Prostate gland (tissue), 2 donors: Measurements from ENCODE around the gene TGFBR3L.

Experiments
- POLR2A ChIP-seq: fragments of 450-650 bp; IDR thresholded peaks from one replicate; pipeline ENCODE4 v1.6.1; 2016; ENCODE audit warnings: antibody characterized with exemption, mild to moderate bottlenecking
- TF ChIP-seq, protein P1 (sequence below), 4 experiments: fragments of 200-600 bp in 2 of 4; fragments of 450-650 bp in 2 of 4; sonication (generic) in 2 of 4; IDR thresholded peaks; 1 replicate in 3 of 4; 2 replicates in 1 of 4; pipeline ENCODE4 v1.5.1; 2016 to 2019; ENCODE audit warnings: antibody characterized with exemption in 4 of 4, mild to moderate bottlenecking in 2 of 4, moderate library complexity in 2 of 4

DNA sequence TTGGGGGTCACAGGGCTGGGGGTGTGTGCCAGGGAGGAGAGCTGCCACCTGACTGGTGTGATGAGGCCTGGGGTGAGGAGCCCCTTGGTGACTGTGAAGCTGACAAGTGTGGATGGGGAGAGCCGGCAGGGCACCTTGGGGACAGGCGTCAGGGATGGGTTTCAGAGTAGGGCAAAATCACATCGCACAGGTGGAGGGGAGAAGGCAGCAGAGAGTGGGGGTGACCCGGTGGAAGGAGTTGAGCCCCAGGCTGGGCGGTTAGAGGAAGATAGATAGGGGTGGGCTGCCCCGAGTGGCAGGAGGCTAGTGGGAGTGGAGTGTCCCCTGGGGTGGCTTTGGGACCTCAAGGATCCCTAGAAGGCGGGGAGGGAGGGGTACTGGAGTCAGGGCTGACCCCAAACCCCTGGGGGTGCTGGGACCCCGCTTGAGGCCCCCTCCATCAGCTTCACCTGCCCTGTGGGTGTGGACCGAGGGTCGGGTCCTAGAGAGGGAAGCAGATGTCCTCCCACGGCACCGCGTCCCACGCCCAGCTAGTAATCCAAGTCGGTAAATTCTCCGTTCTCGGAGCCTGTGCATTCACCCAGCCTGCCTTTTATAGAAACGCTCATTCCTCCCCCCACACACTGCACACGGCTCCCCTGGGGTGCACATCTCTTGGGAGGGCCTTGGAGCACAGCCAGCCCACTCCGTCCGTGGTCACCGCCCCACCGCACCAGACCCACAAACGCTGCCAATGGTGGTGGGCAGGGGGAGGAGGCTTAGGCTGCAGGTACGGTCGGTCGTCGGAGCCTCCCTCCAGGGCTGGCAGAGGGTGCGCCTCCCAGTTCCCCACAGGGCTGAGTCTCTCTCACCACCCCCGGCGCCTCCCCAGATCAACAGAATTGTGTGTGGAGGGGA, 8.9 kb downstream of the TGFBR3L start:
- TF ChIP-seq, protein P1, sequence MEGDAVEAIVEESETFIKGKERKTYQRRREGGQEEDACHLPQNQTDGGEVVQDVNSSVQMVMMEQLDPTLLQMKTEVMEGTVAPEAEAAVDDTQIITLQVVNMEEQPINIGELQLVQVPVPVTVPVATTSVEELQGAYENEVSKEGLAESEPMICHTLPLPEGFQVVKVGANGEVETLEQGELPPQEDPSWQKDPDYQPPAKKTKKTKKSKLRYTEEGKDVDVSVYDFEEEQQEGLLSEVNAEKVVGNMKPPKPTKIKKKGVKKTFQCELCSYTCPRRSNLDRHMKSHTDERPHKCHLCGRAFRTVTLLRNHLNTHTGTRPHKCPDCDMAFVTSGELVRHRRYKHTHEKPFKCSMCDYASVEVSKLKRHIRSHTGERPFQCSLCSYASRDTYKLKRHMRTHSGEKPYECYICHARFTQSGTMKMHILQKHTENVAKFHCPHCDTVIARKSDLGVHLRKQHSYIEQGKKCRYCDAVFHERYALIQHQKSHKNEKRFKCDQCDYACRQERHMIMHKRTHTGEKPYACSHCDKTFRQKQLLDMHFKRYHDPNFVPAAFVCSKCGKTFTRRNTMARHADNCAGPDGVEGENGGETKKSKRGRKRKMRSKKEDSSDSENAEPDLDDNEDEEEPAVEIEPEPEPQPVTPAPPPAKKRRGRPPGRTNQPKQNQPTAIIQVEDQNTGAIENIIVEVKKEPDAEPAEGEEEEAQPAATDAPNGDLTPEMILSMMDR (IDR thresholded peaks at IDR 0.05), result no peak
- TF ChIP-seq POLR2A, result no peak
